ENCODE results near the gene ROR2.
"Not testable (repeated sequence)": the region's sequence is repeated elsewhere in the genome, so short reads cannot be mapped to it uniquely, and the experiment has no call there.

ROR2 gene

DNA sequence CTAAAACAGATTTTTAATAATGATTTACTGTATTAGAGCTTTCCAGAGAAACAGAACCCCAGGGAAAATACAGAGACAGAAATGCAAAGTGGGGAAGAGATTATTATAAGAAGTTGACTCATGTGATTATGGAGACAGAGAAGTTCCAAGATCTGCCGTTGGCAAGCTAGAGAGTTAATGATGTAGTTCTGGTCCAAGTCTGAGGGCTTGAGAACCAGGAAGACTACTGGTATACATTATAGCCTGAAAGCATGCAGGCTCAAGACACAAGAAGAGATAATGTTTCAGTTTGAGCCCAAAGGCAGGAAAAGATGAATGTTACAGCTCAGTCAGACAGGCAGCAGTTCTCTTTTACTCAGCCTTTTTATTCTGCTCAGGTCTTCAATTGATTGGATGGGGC, 427.5 kb downstream of the ROR2 start:
- no peak for DNase-seq (ENCODE audit: low read depth, low spot score)

- no peak for DNase-seq (ENCODE audit: low read depth, low spot score)
These were observed 430.3 kb downstream of the ROR2 start for GRCh38 chr9:91519520-91520277.

DNA sequence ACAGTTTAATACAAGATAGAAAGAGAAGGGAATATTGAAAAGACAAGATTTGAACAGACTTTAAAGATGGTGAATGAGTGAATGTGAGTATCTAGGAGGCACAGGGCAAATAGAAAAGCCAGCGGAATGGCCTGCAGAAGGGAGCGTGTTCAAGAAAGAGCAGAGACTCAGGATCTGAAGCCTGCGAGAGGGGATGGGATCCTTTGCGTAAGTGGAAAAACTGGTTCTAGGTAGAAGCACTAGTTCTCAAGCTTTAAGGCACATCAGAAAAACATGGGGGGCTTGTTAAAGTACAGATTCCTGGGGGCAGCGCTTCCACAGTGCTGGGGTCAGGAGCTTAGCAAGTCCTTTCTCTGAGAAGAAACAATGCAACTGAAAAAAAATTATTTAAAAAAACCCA, 431.6 kb downstream of the ROR2 start:
- DNase-seq (ENCODE audit: low read depth, low spot score), result no peak

DNA sequence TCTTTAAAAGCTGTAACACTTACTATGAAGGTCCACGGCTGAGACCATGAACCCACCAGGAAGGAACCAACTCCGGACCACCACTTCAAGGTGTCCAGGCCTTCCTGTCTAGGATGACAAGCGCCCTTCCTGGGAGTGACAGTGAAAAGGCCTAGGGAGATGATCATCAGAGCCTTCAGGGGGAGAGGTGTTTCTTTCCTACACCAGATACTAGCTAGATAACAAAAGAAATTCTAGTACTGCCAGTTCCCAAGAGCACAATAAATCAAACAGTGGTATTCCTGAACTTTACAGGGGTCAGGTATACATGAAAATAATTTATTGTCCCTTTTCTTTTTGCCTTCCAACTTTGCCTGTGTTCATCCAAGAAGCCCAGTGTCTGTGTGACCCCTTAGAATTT, 432.2 kb downstream of the ROR2 start:
- no peak for DNase-seq (ENCODE audit: low read depth, low spot score)

DNA sequence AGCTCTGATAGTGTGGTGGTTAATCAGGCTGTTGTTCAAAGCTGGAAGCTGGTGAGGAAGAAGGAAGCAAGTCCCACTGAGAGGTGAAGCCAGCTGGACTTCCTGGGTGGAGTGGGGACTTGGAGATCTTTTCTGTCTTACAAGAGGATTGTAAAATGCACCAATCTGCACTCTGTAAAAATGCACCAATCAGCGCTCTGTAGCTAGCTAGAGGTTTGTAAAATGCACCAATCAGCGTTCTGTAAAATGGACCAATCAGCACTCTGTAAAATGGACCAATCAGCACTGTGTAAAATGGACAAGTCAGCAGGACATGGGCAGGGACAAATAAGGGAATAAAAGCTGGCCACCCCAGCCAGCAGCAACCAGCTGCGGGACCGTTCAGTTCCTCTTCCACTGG, 432.7 kb downstream of the ROR2 start:
- DNase-seq (ENCODE audit: low read depth, low spot score), result not testable (repeated sequence)

DNA sequence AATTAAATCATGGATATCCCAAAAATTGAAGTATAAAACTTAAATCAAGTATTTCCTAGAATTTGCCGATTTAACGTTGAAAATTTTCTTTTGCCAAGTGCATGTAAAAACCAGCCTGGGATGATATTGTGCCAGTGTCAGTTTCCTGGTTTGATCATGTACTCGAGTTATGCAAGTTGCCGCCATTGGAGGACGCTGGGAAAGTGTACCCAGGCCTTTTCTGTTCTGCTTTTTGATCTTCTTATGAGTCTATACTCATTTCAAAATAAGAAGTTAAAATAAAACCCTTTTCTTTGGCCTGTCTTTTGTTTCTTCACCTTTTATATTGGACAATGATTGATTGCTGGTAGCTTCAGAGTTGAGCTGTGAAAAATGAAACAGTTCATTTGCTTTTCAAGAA, 433.3 kb downstream of the ROR2 start:
- no peak for DNase-seq (ENCODE audit: low read depth, low spot score)

- no peak for DNase-seq (ENCODE audit: low read depth, low spot score)
These were observed 433.9 kb downstream of the ROR2 start for GRCh38 chr9:91516081-91516480.

GRCh38 chr9:91515074-91515687, 434.8 kb downstream of the ROR2 start:
- DNase-seq (ENCODE audit: low read depth, low spot score), result no peak
